NCI-H2107 (cell line): ENCODE measurements around the gene MFSD12.

ENCODE experiments used
- DNase-seq: peaks from one replicate; lab custom pipeline; 2025; lab: John Stamatoyannopoulos, UW

Gene MFSD12

GRCh38 chr19:3506384-3507340, 50.7 kb downstream of the MFSD12 start:
- DNase-seq: no peak

- peak; percentile 95 for DNase-seq
Measured at GRCh38 chr19:3505598-3506383, 51.6 kb downstream of the MFSD12 start, which contains the start of gene FZR1. TSS of gene FZR1 (plus strand) at chr19:3506311. CDS start at chr19:3522990, 16,679 bp downstream.

- DNase-seq: no peak
Measured at GRCh38 chr19:3504735-3505134, 52.7 kb downstream of the MFSD12 start.

GRCh38 chr19:3503036-3503572, 54.3 kb downstream of the MFSD12 start:
- no peak for DNase-seq

- no peak for DNase-seq
Measured at GRCh38 chr19:3501780-3502179, 55.6 kb downstream of the MFSD12 start.

- DNase-seq: peak; percentile 92
Measured at GRCh38 chr19:3500429-3501101, 56.8 kb downstream of the MFSD12 start, which contains the start of gene DOHH. TSS of gene DOHH (minus strand) at chr19:3500674. CDS start at chr19:3496814, 3,860 bp downstream.

GRCh38 chr19:3499738-3500428, 57.5 kb downstream of the MFSD12 start:
- no peak for DNase-seq

- DNase-seq: no peak
Measured at GRCh38 chr19:3497757-3498520, 59.4 kb downstream of the MFSD12 start.

- no peak for DNase-seq
Measured at GRCh38 chr19:3496392-3497273, 60.8 kb downstream of the MFSD12 start.

- DNase-seq: peak; percentile 87
Measured at GRCh38 chr19:3494559-3494958, 62.8 kb downstream of the MFSD12 start.
